Activated CD8-positive, alpha-beta T cell treated with anti-CD3 and anti-CD28 coated beads for 36 hours (primary cell): ENCODE data around the gene ARHGEF33. TPM values are rescaled to one million over a fixed set of nuclear protein-coding genes. Genes with fewer than 3 reads are reported as not detected.
A peak's percentile ranks its signal among the peaks of the same experiment; 100 is the strongest.

ENCODE experiments used
- ATAC-seq: fragments of 200-7000 bp; cut with Tn5 transposase; one replicate; pipeline ENCODE4 v1.10.0; 2021; ENCODE audit warnings: mild to moderate bottlenecking, moderate library complexity
- CTCF ChIA-PET: fragments of 350-600 bp; sonication (Branson Sonifier 250); formaldehyde crosslinking; loops from one replicate; lab custom pipeline; 2021; ENCODE audit warnings: antibody characterized with exemption; lab: Charles Lee
- POLR2A ChIA-PET: fragments of 350-600 bp; sonication (Branson Sonifier 250); formaldehyde crosslinking; loops from one replicate; lab custom pipeline; 2021; ENCODE audit warnings: antibody characterized with exemption; lab: Charles Lee
- DNase-seq: peaks from one replicate; pipeline ENCODE4 v3.0.0-alpha.2; 2020
- H3K27ac Mint-ChIP-seq: one replicate; pipeline ENCODE4 v1.8.0; 2021; ENCODE audit warnings: mild to moderate bottlenecking, mixed read lengths
- H3K27me3 Mint-ChIP-seq: one replicate; pipeline ENCODE4 v1.8.0; 2021; ENCODE audit warnings: mixed read lengths
- H3K36me3 Mint-ChIP-seq: one replicate; pipeline ENCODE4 v1.8.0; 2021; ENCODE audit warnings: low read depth, mixed read lengths
- H3K4me1 Mint-ChIP-seq: one replicate; pipeline ENCODE4 v1.8.0; 2021; ENCODE audit warnings: low read depth, mixed read lengths
- H3K4me3 Mint-ChIP-seq: one replicate; pipeline ENCODE4 v1.8.0; 2021; ENCODE audit warnings: mild to moderate bottlenecking, moderate library complexity, mixed read lengths
- H3K9me3 Mint-ChIP-seq: one replicate; pipeline ENCODE4 v1.8.0; 2021; ENCODE audit warnings: mixed read lengths
- CTCF ChIP-seq: fragments of 200-600 bp; IDR thresholded peaks from one replicate; pipeline ENCODE4 v1.8.0; 2022; ENCODE audit warnings: antibody characterized with exemption, mild to moderate bottlenecking
- intact Hi-C: fragments of 100-400 bp; cut with micrococcal nuclease; formaldehyde crosslinking; loops from one replicate; pipeline ENCODE4 v1.10.0; 2022
- total RNA-seq, 2 experiments: library from RNA; stranded (reverse); gene quantifications; one replicate each; pipeline ENCODE4 v1.2.3, GENCODE V29; 2021

ARHGEF33 gene
- total RNA-seq, 2 experiments from 2014 or later = not detected

GRCh38 chr2:38978296-38978903 lies 88.7 kb downstream of the ARHGEF33 start:
- CTCF ChIA-PET = interaction anchor here (1.7 kb wide), 1 partner anchor 30 kb away, joined by 3 read pairs; no protein-coding TSS in a partner anchor
- DNase-seq (no peak), ATAC-seq (no peak)
- H3K27ac Mint-ChIP-seq = peak overlapping the region; percentile 17
- H3K27me3 Mint-ChIP-seq = no peaks in the 10 kb centered on the region
- intact Hi-C loops = no loop called here
- POLR2A ChIA-PET = no interaction called here
- no peak for TF ChIP-seq CTCF
- no peak overlapping the region for H3K4me3 Mint-ChIP-seq
- no peaks in the 10 kb centered on the region for H3K36me3 Mint-ChIP-seq
- H3K9me3 Mint-ChIP-seq = no peaks in the 10 kb centered on the region
- H3K4me1 Mint-ChIP-seq = no peaks in the 10 kb centered on the region

GRCh38 chr2:38978908-38979307 lies 89.2 kb downstream of the ARHGEF33 start:
- no peak overlapping the region for H3K4me3 Mint-ChIP-seq
- no peak for ATAC-seq

GRCh38 chr2:38981003-38981669 lies 91.5 kb downstream of the ARHGEF33 start:
- Mint-ChIP-seq H3K27ac (no peak overlapping the region), H3K27me3 (no peaks in the 10 kb centered on the region), H3K4me3 (no peak overlapping the region), H3K4me1 (no peaks in the 10 kb centered on the region), H3K36me3 (peaks cover 9% of the 10 kb centered on the region), H3K9me3 (no peaks in the 10 kb centered on the region)
- POLR2A ChIA-PET = no interaction called here
- no peak for TF ChIP-seq CTCF
- ATAC-seq (no peak), DNase-seq (no peak)
- CTCF ChIA-PET = interaction anchor here (1.1 kb wide), 1 partner anchor 11 kb away, joined by 3 read pairs; no protein-coding TSS in a partner anchor
- intact Hi-C loops = no loop called here

More at GRCh38 chr2:38978908-38979307, 89.2 kb downstream of the ARHGEF33 start:
- H3K9me3 Mint-ChIP-seq = no peaks in the 10 kb centered on the region
- ChIA-PET POLR2A (no interaction called here), CTCF (interaction anchor here (1.7 kb wide), 1 partner anchor 31 kb away, joined by 3 read pairs; no protein-coding TSS in a partner anchor)
- TF ChIP-seq CTCF = no peak
- no peaks in the 10 kb centered on the region for H3K4me1 Mint-ChIP-seq
- no peaks in the 10 kb centered on the region for H3K36me3 Mint-ChIP-seq
- intact Hi-C loops = no loop called here
- DNase-seq = no peak
- H3K27ac Mint-ChIP-seq = no peak overlapping the region
- H3K27me3 Mint-ChIP-seq = no peaks in the 10 kb centered on the region

GRCh38 chr2:38981670-38982357 lies 92.1 kb downstream of the ARHGEF33 start:
- POLR2A ChIA-PET = no interaction called here
- no peak overlapping the region for H3K27ac Mint-ChIP-seq
- H3K9me3 Mint-ChIP-seq = no peaks in the 10 kb centered on the region
- no peaks in the 10 kb centered on the region for H3K4me1 Mint-ChIP-seq
- CTCF ChIA-PET = interaction anchor here (1.0 kb wide), 1 partner anchor 34 kb away, joined by 3 read pairs; no protein-coding TSS in a partner anchor
- DNase-seq (no peak), ATAC-seq (no peak)
- peaks cover 10% of the 10 kb centered on the region for H3K36me3 Mint-ChIP-seq
- intact Hi-C loops = no loop called here
- H3K4me3 Mint-ChIP-seq = no peak overlapping the region
- no peak for TF ChIP-seq CTCF
- H3K27me3 Mint-ChIP-seq = no peaks in the 10 kb centered on the region
